Panc1 (cell line): ENCODE measurements around the gene CACNB1. TPM values are rescaled to one million over a fixed set of nuclear protein-coding genes. Genes with fewer than 3 reads are reported as not detected.
A peak's percentile ranks its signal among the peaks of the same experiment; 100 is the strongest.

Experiments used
- ATAC-seq: fragments of 200-7000 bp; cut with Tn5 transposase; 2 replicates; pipeline ENCODE4 v1.9.1; 2020; ENCODE audit warnings: mild to moderate bottlenecking, moderate library complexity
- BruUV-seq: library from RNA; stranded (reverse); fragments of 400-500 nt; replicated peaks from 2 replicates; lab custom pipeline; 2021; lab: Mats Ljungman, UMichigan
- CTCF ChIA-PET: fragments of 300-600 bp; sonication (Branson Sonifier 250); formaldehyde crosslinking; loops from one replicate; lab custom pipeline; 2022; ENCODE audit warnings: antibody characterized with exemption; lab: Charles Lee
- POLR2A ChIA-PET: fragments of 300-600 bp; sonication (Branson Sonifier 250); formaldehyde crosslinking; loops from one replicate; lab custom pipeline; 2022; ENCODE audit warnings: antibody characterized with exemption; lab: Charles Lee
- DNase-seq: peaks from one replicate; pipeline ENCODE4 v3.0.0-alpha.2; 2010; ENCODE audit warnings: low read depth, low spot score
- H3K27ac ChIP-seq: 2 replicates; pipeline ENCODE4 v1.5.1; 2011; ENCODE audit warnings: mild to moderate bottlenecking, low read length, inconsistent platforms
- H3K27me3 ChIP-seq: fragments of 200-500 bp; sonication (Bioruptor generic); 2 replicates; pipeline ENCODE4 v1.6.0; 2014; ENCODE audit warnings: low read length, inconsistent platforms; ENCODE audit not compliant: control insufficient read depth, insufficient read depth
- H3K36me3 ChIP-seq: fragments of 200-500 bp; sonication (Bioruptor generic); 2 replicates; pipeline ENCODE4 v1.5.1; 2014; ENCODE audit warnings: inconsistent platforms, mild to moderate bottlenecking, low read length, moderate library complexity; ENCODE audit not compliant: control insufficient read depth, insufficient read depth
- H3K4me1 ChIP-seq: 2 replicates; pipeline ENCODE4 v1.5.1; 2011; ENCODE audit warnings: inconsistent platforms, mild to moderate bottlenecking, low read length, moderate library complexity; ENCODE audit not compliant: control insufficient read depth, insufficient read depth
- H3K4me3 ChIP-seq, 2 experiments: 2 replicates each; pipeline ENCODE4 v1.5.1; 2011 to 2012; ENCODE audit warnings: low read depth in 2 of 2, low read length in 2 of 2, mild to moderate bottlenecking in 2 of 2, inconsistent platforms in 1 of 2, moderate library complexity in 1 of 2
- H3K9me3 ChIP-seq: fragments of 200-500 bp; sonication (Bioruptor generic); 2 replicates; pipeline ENCODE4 v1.5.1; 2014; ENCODE audit warnings: low read depth, mild to moderate bottlenecking, inconsistent platforms, low read length, moderate library complexity; ENCODE audit not compliant: control insufficient read depth, insufficient read depth
- POLR2AphosphoS5 ChIP-seq: IDR thresholded peaks from 2 replicates; pipeline ENCODE4 v1.6.1; 2012; ENCODE audit warnings: mild to moderate bottlenecking, low read depth, low read length, moderate library complexity
- SIN3A ChIP-seq: IDR thresholded peaks from 2 replicates; pipeline ENCODE4 v1.6.1; 2012; ENCODE audit warnings: low read depth, mild to moderate bottlenecking, low read length, moderate library complexity, borderline replicate concordance; ENCODE audit not compliant: insufficient read depth
- TCF7L2 ChIP-seq: IDR thresholded peaks from 2 replicates; pipeline ENCODE4 v1.6.1; 2011; ENCODE audit warnings: mild to moderate bottlenecking, low read depth, low read length, inconsistent platforms
- in situ Hi-C: cut with HindIII; loops from 2 replicates; pipeline ENCODE4 v1.10.0; 2016; ENCODE audit warnings: low sequenced_read_pairs, low pct_unique_long_range_greater_than_20kb
- intact Hi-C: fragments of 100-400 bp; cut with micrococcal nuclease; formaldehyde crosslinking; loops from one replicate; pipeline ENCODE4 v1.10.0; 2022; ENCODE audit not compliant: unreplicated experiment
- total RNA-seq: library from RNA; stranded (reverse); gene quantifications from one replicate; pipeline ENCODE4 v1.2.1, GENCODE V29; 2021; ENCODE audit not compliant: unreplicated experiment
- TF ChIP-seq, protein P1 (sequence below): fragments of 450-650 bp; IDR thresholded peaks from 2 replicates; pipeline ENCODE4 v1.5.1; 2017; ENCODE audit warnings: mild to moderate bottlenecking
- TF ChIP-seq, protein P2 (sequence below), 2 experiments: IDR thresholded peaks; 2 replicates each; pipeline ENCODE4 v1.6.1; 2011 to 2012; ENCODE audit warnings: low read depth in 2 of 2, control low read depth in 1 of 2, low read length in 1 of 2, mild to moderate bottlenecking in 1 of 2, moderate library complexity in 1 of 2; ENCODE audit not compliant: insufficient read depth in 1 of 2

CACNB1 gene
- total RNA-seq, 1 experiment from 2014 or later = 14.9 TPM

- TF ChIP-seq, protein P1, sequence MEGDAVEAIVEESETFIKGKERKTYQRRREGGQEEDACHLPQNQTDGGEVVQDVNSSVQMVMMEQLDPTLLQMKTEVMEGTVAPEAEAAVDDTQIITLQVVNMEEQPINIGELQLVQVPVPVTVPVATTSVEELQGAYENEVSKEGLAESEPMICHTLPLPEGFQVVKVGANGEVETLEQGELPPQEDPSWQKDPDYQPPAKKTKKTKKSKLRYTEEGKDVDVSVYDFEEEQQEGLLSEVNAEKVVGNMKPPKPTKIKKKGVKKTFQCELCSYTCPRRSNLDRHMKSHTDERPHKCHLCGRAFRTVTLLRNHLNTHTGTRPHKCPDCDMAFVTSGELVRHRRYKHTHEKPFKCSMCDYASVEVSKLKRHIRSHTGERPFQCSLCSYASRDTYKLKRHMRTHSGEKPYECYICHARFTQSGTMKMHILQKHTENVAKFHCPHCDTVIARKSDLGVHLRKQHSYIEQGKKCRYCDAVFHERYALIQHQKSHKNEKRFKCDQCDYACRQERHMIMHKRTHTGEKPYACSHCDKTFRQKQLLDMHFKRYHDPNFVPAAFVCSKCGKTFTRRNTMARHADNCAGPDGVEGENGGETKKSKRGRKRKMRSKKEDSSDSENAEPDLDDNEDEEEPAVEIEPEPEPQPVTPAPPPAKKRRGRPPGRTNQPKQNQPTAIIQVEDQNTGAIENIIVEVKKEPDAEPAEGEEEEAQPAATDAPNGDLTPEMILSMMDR = peak; percentile 85
- TF ChIP-seq POLR2AphosphoS5 (no peak), SIN3A (no peak), TCF7L2 (no peak)
- TF ChIP-seq, protein P2, sequence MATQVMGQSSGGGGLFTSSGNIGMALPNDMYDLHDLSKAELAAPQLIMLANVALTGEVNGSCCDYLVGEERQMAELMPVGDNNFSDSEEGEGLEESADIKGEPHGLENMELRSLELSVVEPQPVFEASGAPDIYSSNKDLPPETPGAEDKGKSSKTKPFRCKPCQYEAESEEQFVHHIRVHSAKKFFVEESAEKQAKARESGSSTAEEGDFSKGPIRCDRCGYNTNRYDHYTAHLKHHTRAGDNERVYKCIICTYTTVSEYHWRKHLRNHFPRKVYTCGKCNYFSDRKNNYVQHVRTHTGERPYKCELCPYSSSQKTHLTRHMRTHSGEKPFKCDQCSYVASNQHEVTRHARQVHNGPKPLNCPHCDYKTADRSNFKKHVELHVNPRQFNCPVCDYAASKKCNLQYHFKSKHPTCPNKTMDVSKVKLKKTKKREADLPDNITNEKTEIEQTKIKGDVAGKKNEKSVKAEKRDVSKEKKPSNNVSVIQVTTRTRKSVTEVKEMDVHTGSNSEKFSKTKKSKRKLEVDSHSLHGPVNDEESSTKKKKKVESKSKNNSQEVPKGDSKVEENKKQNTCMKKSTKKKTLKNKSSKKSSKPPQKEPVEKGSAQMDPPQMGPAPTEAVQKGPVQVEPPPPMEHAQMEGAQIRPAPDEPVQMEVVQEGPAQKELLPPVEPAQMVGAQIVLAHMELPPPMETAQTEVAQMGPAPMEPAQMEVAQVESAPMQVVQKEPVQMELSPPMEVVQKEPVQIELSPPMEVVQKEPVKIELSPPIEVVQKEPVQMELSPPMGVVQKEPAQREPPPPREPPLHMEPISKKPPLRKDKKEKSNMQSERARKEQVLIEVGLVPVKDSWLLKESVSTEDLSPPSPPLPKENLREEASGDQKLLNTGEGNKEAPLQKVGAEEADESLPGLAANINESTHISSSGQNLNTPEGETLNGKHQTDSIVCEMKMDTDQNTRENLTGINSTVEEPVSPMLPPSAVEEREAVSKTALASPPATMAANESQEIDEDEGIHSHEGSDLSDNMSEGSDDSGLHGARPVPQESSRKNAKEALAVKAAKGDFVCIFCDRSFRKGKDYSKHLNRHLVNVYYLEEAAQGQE (IDR thresholded peaks at IDR 0.05; ENCODE audit: insufficient read depth in 1 of 2, low read depth in 2 of 2, low read length in 1 of 2) = no peak
- Histone ChIP-seq H3K4me3 (no peak overlapping the region), H3K27me3 (no peaks in the 10 kb centered on the region), H3K27ac (no peak overlapping the region), H3K36me3 (no peaks in the 10 kb centered on the region), H3K9me3 (no peaks in the 10 kb centered on the region), H3K4me1 (no peaks in the 10 kb centered on the region; the same call in 1 of the 2 replicates)
- no TSS peak for BruUV-seq
- ATAC-seq (peak; percentile 90), DNase-seq (peak; percentile 51)
- intact Hi-C loops = loop anchor here (2.0 kb wide), 1 partner anchor 38 kb away; no protein-coding TSS in a partner anchor
- in situ Hi-C loops = no loop called here
- ChIA-PET CTCF (interaction anchor here (0.5 to 2.5 kb wide), 5 partner anchors 32 to 350 kb away, joined by 5 to 26 read pairs (median 10); no protein-coding TSS in a partner anchor), POLR2A (interaction anchor here (0.7 kb wide), 1 partner anchor 38 kb away, joined by 3 read pairs; no protein-coding TSS in a partner anchor)
Observed at GRCh38 chr17:39244600-39245570, 47.4 kb upstream of the CACNB1 start.

DNA sequence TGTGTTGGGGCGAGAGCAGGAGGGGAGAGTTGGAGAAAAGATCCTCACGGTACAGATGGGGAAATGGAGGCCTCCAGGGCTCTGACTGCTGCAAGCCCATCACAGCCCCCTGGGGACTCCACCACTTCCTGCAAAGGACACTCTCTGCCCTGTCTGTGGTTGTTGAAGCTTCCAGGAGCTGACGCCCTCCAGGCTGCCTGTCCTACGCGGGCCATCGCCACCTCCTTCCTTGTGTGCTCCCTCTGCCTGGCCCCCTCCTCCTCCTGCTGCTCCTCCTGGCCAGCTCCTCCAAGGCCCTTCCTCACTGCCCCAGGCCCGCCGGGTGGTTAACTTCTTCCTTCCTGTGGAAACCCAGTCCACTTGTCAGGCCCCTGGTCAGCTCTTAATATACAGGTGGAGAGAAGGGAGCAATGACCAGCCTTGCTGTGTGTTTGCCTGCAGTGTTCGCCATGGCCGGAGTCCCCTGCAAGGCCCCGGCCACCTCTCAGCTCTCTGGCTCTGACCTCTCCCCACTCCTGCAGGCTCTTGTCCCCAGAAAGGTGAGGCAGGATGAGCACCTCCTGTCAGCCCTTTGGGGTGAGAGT is 46.6 kb upstream of the CACNB1 start:
- no peak; the same call in 1 of the 2 replicates for ATAC-seq
- POLR2A ChIA-PET = interaction anchor here (0.7 kb wide), 1 partner anchor 38 kb away, joined by 3 read pairs; no protein-coding TSS in a partner anchor
- intact Hi-C loops (loop anchor here (2.0 kb wide), 1 partner anchor 37 kb away; no protein-coding TSS in a partner anchor), in situ Hi-C loops (no loop called here)
- CTCF ChIA-PET = interaction anchor here (0.5 to 2.5 kb wide), 5 partner anchors 32 to 350 kb away, joined by 5 to 26 read pairs (median 10); no protein-coding TSS in a partner anchor
- TF ChIP-seq TCF7L2 = no peak
- H3K4me1 ChIP-seq = no peaks in the 10 kb centered on the region; the same call in 1 of the 2 replicates
- H3K36me3 ChIP-seq = no peaks in the 10 kb centered on the region
- BruUV-seq = no TSS peak
- no peak overlapping the region for H3K27ac ChIP-seq
- H3K27me3 ChIP-seq = no peaks in the 10 kb centered on the region
- H3K9me3 ChIP-seq = no peaks in the 10 kb centered on the region
- H3K4me3 ChIP-seq = no peak overlapping the region
- DNase-seq = no peak
